Spinal cord (tissue), 10 donors: ENCODE measurements around the gene PNN. TPM values are rescaled to one million over a fixed set of nuclear protein-coding genes. Genes with fewer than 3 reads are reported as not detected.
"Not testable (repeated sequence)": the region's sequence is repeated elsewhere in the genome, so short reads cannot be mapped to it uniquely, and the experiment has no call there.

Experiments used
- DNase-seq, 6 donors: peaks; one replicate each; pipeline versions ENCODE4 v3.0.0 to v3.0.0-alpha.2; 2013 to 2015; ENCODE audit warnings: low spot score in 6 of 6, low read depth in 4 of 6
- H3K27ac ChIP-seq: one replicate; pipeline ENCODE4 v1.5.1; 2013; ENCODE audit warnings: low read depth, low read length, control low read depth
- H3K27me3 ChIP-seq: one replicate; pipeline ENCODE4 v1.6.1; 2013; ENCODE audit warnings: low read length; ENCODE audit not compliant: control insufficient read depth, insufficient read depth
- H3K36me3 ChIP-seq: one replicate; pipeline ENCODE4 v1.6.1; 2013; ENCODE audit warnings: low read length; ENCODE audit not compliant: control insufficient read depth, insufficient read depth
- H3K4me1 ChIP-seq: one replicate; pipeline ENCODE4 v1.6.1; 2013; ENCODE audit warnings: low read length; ENCODE audit not compliant: control insufficient read depth, insufficient read depth
- H3K4me3 ChIP-seq: one replicate; pipeline ENCODE4 v1.5.1; 2013; ENCODE audit warnings: low read depth, low read length, control low read depth
- H3K9me3 ChIP-seq: one replicate; pipeline ENCODE4 v1.6.1; 2013; ENCODE audit warnings: low read length; ENCODE audit not compliant: control insufficient read depth, insufficient read depth
- WGBS: methylation state at CpG from one replicate; pipeline ENCODE4 v1.1.5; 2013; ENCODE audit warnings: missing lambda C conversion rate; ENCODE audit not compliant: insufficient coverage; 5-methylcytosine and 5-hydroxymethylcytosine counted together
- polyA plus RNA-seq, 2 donors: library from polyadenylated mRNA; unstranded; fragments of 120-200 nt; gene quantifications; one replicate each; pipeline ENCODE4 v1.2.1, GENCODE V29; 2013; ENCODE audit not compliant: insufficient read length in 2 of 2
- total RNA-seq, 2 donors: library from RNA; depleted of rRNA in 1 of 2; stranded (reverse); fragments of 120-200 nt in 1 of 2; fragments of >200 nt in 1 of 2; gene quantifications; one replicate each; pipeline versions ENCODE4 v1.2.3 to v1.2.4, GENCODE V29; 2013 to 2014
- donor health status: healthy.

The PNN gene
- total and polyA plus RNA-seq, 4 donors: 29.8 to 123 (median 70.9) TPM

- Histone ChIP-seq H3K36me3 (peaks cover 47% of the 10 kb centered on the region), H3K27ac (no peak overlapping the region), H3K27me3 (no peaks in the 10 kb centered on the region), H3K4me1 (no peaks in the 10 kb centered on the region), H3K9me3 (no peaks in the 10 kb centered on the region), H3K4me3 (no peak overlapping the region)
- WGBS: 87% methylated on average over 3 of the region's 6 CpGs
- DNase-seq: no peak
Measured at GRCh38 chr14:39157491-39157890, 17.6 kb upstream of the PNN start.

GRCh38 chr14:39158222-39158858 lies 16.7 kb upstream of the PNN start:
- Histone ChIP-seq H3K27me3 (no peaks in the 10 kb centered on the region), H3K27ac (no peak overlapping the region), H3K9me3 (no peaks in the 10 kb centered on the region), H3K4me3 (no peak overlapping the region), H3K4me1 (no peaks in the 10 kb centered on the region), H3K36me3 (peaks cover 41% of the 10 kb centered on the region)
- DNase-seq: no peak
- WGBS: 100% methylated on average over 3 of the region's 6 CpGs

GRCh38 chr14:39160494-39160893 lies 14.6 kb upstream of the PNN start:
- Histone ChIP-seq H3K4me1 (no peaks in the 10 kb centered on the region), H3K9me3 (no peaks in the 10 kb centered on the region), H3K4me3 (no peak overlapping the region), H3K36me3 (peaks cover 32% of the 10 kb centered on the region), H3K27ac (no peak overlapping the region), H3K27me3 (no peaks in the 10 kb centered on the region)
- WGBS: no CpG with 5 or more reads among the region's 1 CpG
- no peak for DNase-seq

- H3K9me3 ChIP-seq, H3K27me3 ChIP-seq, H3K4me1 ChIP-seq, H3K4me3 ChIP-seq, H3K27ac ChIP-seq, DNase-seq, H3K36me3 ChIP-seq: not testable (repeated sequence)
- 100% methylated on average over 6 of the region's 10 CpGs for WGBS
Measured at GRCh38 chr14:39167797-39168320, 7.2 kb upstream of the PNN start.

GRCh38 chr14:39168591-39168990 lies 6.5 kb upstream of the PNN start:
- no peaks in the 10 kb centered on the region for H3K27me3 ChIP-seq
- no peak for DNase-seq
- H3K9me3 ChIP-seq: no peaks in the 10 kb centered on the region
- no peak overlapping the region for H3K27ac ChIP-seq
- WGBS: 66% methylated on average over 4 of the region's 4 CpGs
- peak overlapping the region; percentile 96 for H3K4me3 ChIP-seq
- peaks cover 6% of the 10 kb centered on the region for H3K4me1 ChIP-seq
- no peaks in the 10 kb centered on the region for H3K36me3 ChIP-seq

GRCh38 chr14:39169541-39169900 lies 5.5 kb upstream of the PNN start:
- H3K27ac ChIP-seq: peak overlapping the region; percentile 99
- H3K9me3 ChIP-seq: no peaks in the 10 kb centered on the region
- H3K4me3 ChIP-seq: peak overlapping the region; percentile 96
- H3K4me1 ChIP-seq: peaks cover 9% of the 10 kb centered on the region
- H3K27me3 ChIP-seq: no peaks in the 10 kb centered on the region
- DNase-seq: peak in 1 of 6 donors; percentile 36
- WGBS: 0% methylated on average over 6 of the region's 7 CpGs
- no peaks in the 10 kb centered on the region for H3K36me3 ChIP-seq

- Histone ChIP-seq H3K27ac (no peak overlapping the region), H3K27me3 (no peaks in the 10 kb centered on the region), H3K9me3 (no peaks in the 10 kb centered on the region), H3K4me3 (no peak overlapping the region), H3K36me3 (peaks cover 9% of the 10 kb centered on the region), H3K4me1 (peaks cover 4% of the 10 kb centered on the region)
- DNase-seq: no peak
- 94% methylated on average over 2 of the region's 3 CpGs for WGBS
Measured at GRCh38 chr14:39173198-39173597, 1.9 kb upstream of the PNN start.

- DNase-seq: no peak
- H3K27ac ChIP-seq: peak overlapping the region; percentile 89
- 0% methylated on average over 31 of the region's 36 CpGs for WGBS
- H3K36me3 ChIP-seq: peaks cover 28% of the 10 kb centered on the region
- H3K27me3 ChIP-seq: no peaks in the 10 kb centered on the region
- H3K4me1 ChIP-seq: peaks cover 4% of the 10 kb centered on the region
- H3K9me3 ChIP-seq: no peaks in the 10 kb centered on the region
- H3K4me3 ChIP-seq: peak overlapping the region; percentile 89
Measured at GRCh38 chr14:39175445-39176262, 600 bp downstream of the PNN start.

GRCh38 chr14:39176263-39177167 lies 1.5 kb downstream of the PNN start:
- no peaks in the 10 kb centered on the region for H3K27me3 ChIP-seq
- no peak overlapping the region for H3K27ac ChIP-seq
- peaks cover 4% of the 10 kb centered on the region for H3K4me1 ChIP-seq
- H3K36me3 ChIP-seq: peaks cover 36% of the 10 kb centered on the region
- H3K9me3 ChIP-seq: no peaks in the 10 kb centered on the region
- WGBS: 79% methylated on average over 2 of the region's 5 CpGs
- H3K4me3 ChIP-seq: peak overlapping the region; percentile 89
- no peak for DNase-seq
